ENCODE measurements around the gene HYAL3. TPM values are rescaled to one million over a fixed set of nuclear protein-coding genes. Genes with fewer than 3 reads are reported as not detected.

HYAL3 gene
- total RNA-seq, 1 experiment from 2014 or later: 2.9 TPM

GRCh38 chr3:50279255-50280016 lies 19.8 kb downstream of the HYAL3 start:
- TF ChIP-seq ZNF416 (CRISPR knock-in tag; IDR thresholded peaks at IDR 0.05) (no peak), USF1 (CRISPR knock-in tag; IDR thresholded peaks at IDR 0.05) (no peak), ETV6 (CRISPR knock-in tag; IDR thresholded peaks at IDR 0.05) (no peak), ZNF532 (CRISPR knock-in tag; IDR thresholded peaks at IDR 0.05; ENCODE audit: borderline replicate concordance) (no peak), TCF7 (CRISPR knock-in tag; IDR thresholded peaks at IDR 0.05; ENCODE audit: low read depth) (no peak), TEAD4 (CRISPR knock-in tag; IDR thresholded peaks at IDR 0.05) (no peak), SMAD4 (CRISPR knock-in tag; IDR thresholded peaks at IDR 0.05) (no peak), NR1H2 (CRISPR knock-in tag; IDR thresholded peaks at IDR 0.05) (no peak), AR (CRISPR knock-in tag; IDR thresholded peaks at IDR 0.05) (no peak), ESRRA (CRISPR knock-in tag; IDR thresholded peaks at IDR 0.05; ENCODE audit: borderline replicate concordance) (no peak), JUN (CRISPR knock-in tag; IDR thresholded peaks at IDR 0.05) (no peak), ZNF263 (CRISPR knock-in tag; IDR thresholded peaks at IDR 0.05; ENCODE audit: low read depth) (no peak), PREB (CRISPR knock-in tag; IDR thresholded peaks at IDR 0.05; ENCODE audit: borderline replicate concordance) (no peak)
- TF ChIP-seq, protein P1, sequence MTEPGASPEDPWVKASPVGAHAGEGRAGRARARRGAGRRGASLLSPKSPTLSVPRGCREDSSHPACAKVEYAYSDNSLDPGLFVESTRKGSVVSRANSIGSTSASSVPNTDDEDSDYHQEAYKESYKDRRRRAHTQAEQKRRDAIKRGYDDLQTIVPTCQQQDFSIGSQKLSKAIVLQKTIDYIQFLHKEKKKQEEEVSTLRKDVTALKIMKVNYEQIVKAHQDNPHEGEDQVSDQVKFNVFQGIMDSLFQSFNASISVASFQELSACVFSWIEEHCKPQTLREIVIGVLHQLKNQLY (CRISPR knock-in tag; IDR thresholded peaks at IDR 0.05): no peak
- no peak overlapping the region for H3K27ac Mint-ChIP-seq
- H3K4me1 Mint-ChIP-seq: peaks cover 12% of the 10 kb centered on the region
- peaks cover 48% of the 10 kb centered on the region for H3K27me3 Mint-ChIP-seq (ENCODE audit: low read depth)
- H3K36me3 Mint-ChIP-seq: no peaks in the 10 kb centered on the region
- CTCF ChIA-PET: interaction anchor here (0.9 to 2.7 kb wide), 4 partner anchors 20 to 84 kb away, joined by 4 to 12 read pairs (median 4); no protein-coding TSS in a partner anchor
- DNase-seq (ENCODE audit: low spot score) (no peak), ATAC-seq (no peak)
- no peak overlapping the region for H3K4me3 Mint-ChIP-seq
- no peaks in the 10 kb centered on the region for H3K9me3 Mint-ChIP-seq
- POLR2A ChIA-PET: interaction anchor here (0.6 to 1.0 kb wide), 3 partner anchors 10 to 42 kb away, joined by 3 to 5 read pairs (median 3); partner anchors contain the start of gene IFRD2

GRCh38 chr3:50278880-50279224 lies 20.4 kb downstream of the HYAL3 start, which contains the start of gene LSMEM2:
Gene LSMEM2 (plus strand): TSS chr3:50279087. CDS start chr3:50279114, 27 bp downstream.
- ATAC-seq: no peak
- H3K4me1 Mint-ChIP-seq: peaks cover 17% of the 10 kb centered on the region
- DNase-seq (ENCODE audit: low spot score): no peak
- H3K27ac Mint-ChIP-seq: no peak within 1 kb of the TSS
- H3K36me3 Mint-ChIP-seq: no peaks in the 10 kb centered on the region
- H3K9me3 Mint-ChIP-seq: no peaks in the 10 kb centered on the region
- ChIA-PET POLR2A (interaction anchor here (1.0 kb wide), 1 partner anchor 13 kb away, joined by 5 read pairs; the partner anchor contains the start of gene IFRD2), CTCF (interaction anchor here (0.9 to 2.7 kb wide), 5 partner anchors 19 to 84 kb away, joined by 3 to 12 read pairs (median 4); no protein-coding TSS in a partner anchor)
- H3K27me3 Mint-ChIP-seq (ENCODE audit: low read depth): peaks cover 54% of the 10 kb centered on the region
- no peak within 1 kb of the TSS for H3K4me3 Mint-ChIP-seq
- no peak for TF ChIP-seq ETV6 (CRISPR knock-in tag; IDR thresholded peaks at IDR 0.05)
- TF ChIP-seq NR3C1 (CRISPR knock-in tag; conservative IDR thresholded peaks at IDR 0.05; ENCODE audit: low read depth): no peak
- no peak for TF ChIP-seq ZNF416 (CRISPR knock-in tag; IDR thresholded peaks at IDR 0.05)
- no peak for TF ChIP-seq USF1 (CRISPR knock-in tag; IDR thresholded peaks at IDR 0.05)
- TF ChIP-seq, protein P1 (CRISPR knock-in tag; IDR thresholded peaks at IDR 0.05): no peak
- TF ChIP-seq, protein P2, sequence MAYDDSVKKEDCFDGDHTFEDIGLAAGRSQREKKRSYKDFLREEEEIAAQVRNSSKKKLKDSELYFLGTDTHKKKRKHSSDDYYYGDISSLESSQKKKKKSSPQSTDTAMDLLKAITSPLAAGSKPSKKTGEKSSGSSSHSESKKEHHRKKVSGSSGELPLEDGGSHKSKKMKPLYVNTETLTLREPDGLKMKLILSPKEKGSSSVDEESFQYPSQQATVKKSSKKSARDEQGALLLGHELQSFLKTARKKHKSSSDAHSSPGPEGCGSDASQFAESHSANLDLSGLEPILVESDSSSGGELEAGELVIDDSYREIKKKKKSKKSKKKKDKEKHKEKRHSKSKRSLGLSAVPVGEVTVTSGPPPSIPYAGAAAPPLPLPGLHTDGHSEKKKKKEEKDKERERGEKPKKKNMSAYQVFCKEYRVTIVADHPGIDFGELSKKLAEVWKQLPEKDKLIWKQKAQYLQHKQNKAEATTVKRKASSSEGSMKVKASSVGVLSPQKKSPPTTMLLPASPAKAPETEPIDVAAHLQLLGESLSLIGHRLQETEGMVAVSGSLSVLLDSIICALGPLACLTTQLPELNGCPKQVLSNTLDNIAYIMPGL (CRISPR knock-in tag; IDR thresholded peaks at IDR 0.05): no peak
- no peak for TF ChIP-seq FOXJ3 (CRISPR knock-in tag; IDR thresholded peaks at IDR 0.05; ENCODE audit: borderline replicate concordance)
- TF ChIP-seq, protein P3, sequence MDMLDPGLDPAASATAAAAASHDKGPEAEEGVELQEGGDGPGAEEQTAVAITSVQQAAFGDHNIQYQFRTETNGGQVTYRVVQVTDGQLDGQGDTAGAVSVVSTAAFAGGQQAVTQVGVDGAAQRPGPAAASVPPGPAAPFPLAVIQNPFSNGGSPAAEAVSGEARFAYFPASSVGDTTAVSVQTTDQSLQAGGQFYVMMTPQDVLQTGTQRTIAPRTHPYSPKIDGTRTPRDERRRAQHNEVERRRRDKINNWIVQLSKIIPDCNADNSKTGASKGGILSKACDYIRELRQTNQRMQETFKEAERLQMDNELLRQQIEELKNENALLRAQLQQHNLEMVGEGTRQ (CRISPR knock-in tag; IDR thresholded peaks at IDR 0.05): no peak
